Uterus (tissue), 2 donors: Measurements from ENCODE around the gene B3GLCT.

ENCODE experiments used
- POLR2A ChIP-seq, 2 donors: fragments of 450-650 bp; IDR thresholded peaks; one replicate each; pipeline ENCODE4 v1.6.1; 2016; ENCODE audit warnings: antibody characterized with exemption in 2 of 2, mild to moderate bottlenecking in 1 of 2, moderate library complexity in 1 of 2
- TF ChIP-seq, protein P1 (sequence below), 4 experiments: fragments of 200-600 bp in 2 of 4; fragments of 450-650 bp in 2 of 4; sonication (generic) in 2 of 4; IDR thresholded peaks; one replicate each; pipeline ENCODE4 v1.5.1; 2016 to 2019; ENCODE audit warnings: antibody characterized with exemption in 4 of 4, mild to moderate bottlenecking in 2 of 4, moderate library complexity in 1 of 4

DNA sequence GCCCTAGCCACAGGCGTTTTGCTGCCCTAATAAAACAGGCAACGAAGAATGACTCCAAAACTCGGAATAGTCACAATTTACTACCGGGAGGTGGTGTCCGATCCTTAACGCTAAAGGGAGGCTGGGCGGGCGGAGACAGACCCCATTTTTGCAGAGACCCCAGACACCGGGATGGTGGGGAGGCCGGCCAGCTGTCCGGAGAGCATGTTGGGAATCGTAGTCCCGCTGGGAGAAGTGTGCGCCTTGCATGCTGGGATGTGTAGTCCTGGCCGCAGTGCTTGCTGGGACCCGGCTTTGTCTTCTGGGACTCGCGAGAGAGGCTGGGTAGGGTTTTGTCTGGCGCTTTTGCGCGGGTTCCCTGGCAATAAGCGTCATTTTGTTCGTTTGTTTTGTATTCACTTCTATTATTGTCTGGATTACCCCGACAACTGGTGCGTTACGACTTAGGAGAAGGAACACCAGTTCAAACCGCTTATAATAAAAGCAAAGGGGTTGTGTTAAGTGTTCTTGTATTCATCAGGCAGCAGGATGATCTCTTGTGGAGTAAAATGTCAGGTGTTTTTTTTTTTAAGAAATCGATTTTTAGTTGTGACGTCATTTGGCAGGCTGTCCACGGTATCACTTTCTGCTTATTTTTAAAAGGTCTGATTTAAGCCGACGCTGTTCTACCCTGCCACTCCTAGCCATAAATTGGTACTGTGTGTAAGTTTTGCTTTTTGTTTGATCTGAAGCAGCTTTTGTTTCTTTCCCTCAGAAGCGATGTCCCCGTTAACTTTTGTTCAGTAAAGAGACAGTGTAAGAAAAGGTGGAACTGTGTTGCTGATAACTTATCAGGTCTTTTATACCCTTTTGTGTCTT, 37.4 kb upstream of the B3GLCT start:
- TF ChIP-seq, protein P1, sequence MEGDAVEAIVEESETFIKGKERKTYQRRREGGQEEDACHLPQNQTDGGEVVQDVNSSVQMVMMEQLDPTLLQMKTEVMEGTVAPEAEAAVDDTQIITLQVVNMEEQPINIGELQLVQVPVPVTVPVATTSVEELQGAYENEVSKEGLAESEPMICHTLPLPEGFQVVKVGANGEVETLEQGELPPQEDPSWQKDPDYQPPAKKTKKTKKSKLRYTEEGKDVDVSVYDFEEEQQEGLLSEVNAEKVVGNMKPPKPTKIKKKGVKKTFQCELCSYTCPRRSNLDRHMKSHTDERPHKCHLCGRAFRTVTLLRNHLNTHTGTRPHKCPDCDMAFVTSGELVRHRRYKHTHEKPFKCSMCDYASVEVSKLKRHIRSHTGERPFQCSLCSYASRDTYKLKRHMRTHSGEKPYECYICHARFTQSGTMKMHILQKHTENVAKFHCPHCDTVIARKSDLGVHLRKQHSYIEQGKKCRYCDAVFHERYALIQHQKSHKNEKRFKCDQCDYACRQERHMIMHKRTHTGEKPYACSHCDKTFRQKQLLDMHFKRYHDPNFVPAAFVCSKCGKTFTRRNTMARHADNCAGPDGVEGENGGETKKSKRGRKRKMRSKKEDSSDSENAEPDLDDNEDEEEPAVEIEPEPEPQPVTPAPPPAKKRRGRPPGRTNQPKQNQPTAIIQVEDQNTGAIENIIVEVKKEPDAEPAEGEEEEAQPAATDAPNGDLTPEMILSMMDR (IDR thresholded peaks at IDR 0.05): peak in 2 of 4 experiments; percentile 1 to 6
- TF ChIP-seq POLR2A (IDR thresholded peaks at IDR 0.05): peak; percentile 41 to 89
